ENCODE measurements around the gene DUSP12. TPM values are rescaled to one million over a fixed set of nuclear protein-coding genes. Genes with fewer than 3 reads are reported as not detected.

DUSP12 gene
- total and polyA plus RNA-seq, 2 experiments from 2014 or later, result 35.4 to 47.9 TPM

GRCh38 chr1:161706113-161706481 is 43.5 kb upstream of the DUSP12 start:
- no peaks in the 10 kb centered on the region for H3K9me3 ChIP-seq (ENCODE audit: low read depth)
- no peak overlapping the region for H3K4me2 ChIP-seq
- H3K27me3 ChIP-seq, result no peaks in the 10 kb centered on the region
- H3K27ac ChIP-seq, result no peak overlapping the region
- no peaks in the 10 kb centered on the region for H4K20me1 ChIP-seq (ENCODE audit: insufficient read depth, poor library complexity, severe bottlenecking)
- H3K36me3 ChIP-seq (replicated peaks; ENCODE audit: insufficient read depth, low read depth), result no peaks in the 10 kb centered on the region
- 83% methylated on average over 3 of the region's 3 CpGs for WGBS (ENCODE audit: low lambda C conversion rate, missing lambda C conversion rate)
- no peaks in the 10 kb centered on the region for H3K79me2 ChIP-seq
- TF ChIP-seq CTCF (IDR thresholded peaks at IDR 0.05; ENCODE audit: poor library complexity), result no peak
- TF ChIP-seq EZH2phosphoT487 (IDR thresholded peaks at IDR 0.05; ENCODE audit: low read depth, severe bottlenecking, unreplicated experiment), result no peak
- TF ChIP-seq EZH2 (IDR thresholded peaks at IDR 0.05; ENCODE audit: borderline replicate concordance), result no peak
- H3K4me3 ChIP-seq, result no peak overlapping the region
- no peak overlapping the region for H2AFZ ChIP-seq
- H3K4me1 ChIP-seq (ENCODE audit: insufficient read depth), result no peaks in the 10 kb centered on the region
- no peak for DNase-seq (ENCODE audit: low spot score)
- no peaks in the 10 kb centered on the region for H3K9me2 ChIP-seq (replicated peaks; ENCODE audit: insufficient read depth)

GRCh38 chr1:161706482-161707347 is 42.9 kb upstream of the DUSP12 start, which contains the start of gene FCRLA:
FCRLA (plus strand) TSS chr1:161707229; CDS start chr1:161707265, 36 bp downstream.
- no peaks in the 10 kb centered on the region for H3K36me3 ChIP-seq (replicated peaks; ENCODE audit: insufficient read depth, low read depth)
- DNase-seq (ENCODE audit: low spot score), result peak; percentile 34
- TF ChIP-seq EZH2phosphoT487 (IDR thresholded peaks at IDR 0.05; ENCODE audit: low read depth, severe bottlenecking, unreplicated experiment) (no peak), EZH2 (IDR thresholded peaks at IDR 0.05; ENCODE audit: borderline replicate concordance) (no peak), CTCF (IDR thresholded peaks at IDR 0.05; ENCODE audit: poor library complexity) (no peak)
- H3K4me3 ChIP-seq, result no peak within 1 kb of the TSS
- H2AFZ ChIP-seq, result no peak within 1 kb of the TSS
- no peaks in the 10 kb centered on the region for H3K9me3 ChIP-seq (ENCODE audit: low read depth)
- no peaks in the 10 kb centered on the region for H3K4me1 ChIP-seq (ENCODE audit: insufficient read depth)
- H3K27me3 ChIP-seq, result no peaks in the 10 kb centered on the region
- H3K79me2 ChIP-seq, result no peaks in the 10 kb centered on the region
- no peak within 1 kb of the TSS for H3K27ac ChIP-seq
- no peak within 1 kb of the TSS for H3K4me2 ChIP-seq
- H4K20me1 ChIP-seq (ENCODE audit: insufficient read depth, poor library complexity, severe bottlenecking), result no peaks in the 10 kb centered on the region
- no peaks in the 10 kb centered on the region for H3K9me2 ChIP-seq (replicated peaks; ENCODE audit: insufficient read depth)
- 67% methylated on average over 4 of the region's 4 CpGs for WGBS (ENCODE audit: low lambda C conversion rate, missing lambda C conversion rate)

GRCh38 chr1:161707503-161707902 is 42.1 kb upstream of the DUSP12 start:
- H3K4me3 ChIP-seq, result no peak overlapping the region
- H3K79me2 ChIP-seq, result no peaks in the 10 kb centered on the region
- no peak overlapping the region for H3K4me2 ChIP-seq
- H4K20me1 ChIP-seq (ENCODE audit: insufficient read depth, poor library complexity, severe bottlenecking), result no peaks in the 10 kb centered on the region
- no peak overlapping the region for H2AFZ ChIP-seq
- no peaks in the 10 kb centered on the region for H3K9me3 ChIP-seq (ENCODE audit: low read depth)
- no peak overlapping the region for H3K27ac ChIP-seq
- TF ChIP-seq CTCF (IDR thresholded peaks at IDR 0.05; ENCODE audit: poor library complexity), result no peak
- TF ChIP-seq EZH2 (IDR thresholded peaks at IDR 0.05; ENCODE audit: borderline replicate concordance), result no peak
- TF ChIP-seq EZH2phosphoT487 (IDR thresholded peaks at IDR 0.05; ENCODE audit: low read depth, severe bottlenecking, unreplicated experiment), result no peak
- H3K4me1 ChIP-seq (ENCODE audit: insufficient read depth), result no peaks in the 10 kb centered on the region
- no peaks in the 10 kb centered on the region for H3K9me2 ChIP-seq (replicated peaks; ENCODE audit: insufficient read depth)
- WGBS (ENCODE audit: low lambda C conversion rate, missing lambda C conversion rate), result 93% methylated on average over 2 of the region's 2 CpGs
- H3K27me3 ChIP-seq, result no peaks in the 10 kb centered on the region
- no peaks in the 10 kb centered on the region for H3K36me3 ChIP-seq (replicated peaks; ENCODE audit: insufficient read depth, low read depth)
- DNase-seq (ENCODE audit: low spot score), result no peak
